A549 (cell line): ENCODE data around the gene ZSWIM9. TPM values are rescaled to one million over a fixed set of nuclear protein-coding genes. Genes with fewer than 3 reads are reported as not detected.
"Not testable (repeated sequence)": the region's sequence is repeated elsewhere in the genome, so short reads cannot be mapped to it uniquely, and the experiment has no call there.

ENCODE experiments used
- ATAC-seq, 2 experiments: fragments of 200-7000 bp in 1 of 2; fragments of >200 bp in 1 of 2; cut with Nextera tagmentation in 1 of 2; cut with Tn5 transposase in 1 of 2; 3 replicates each; pipeline versions ENCODE4 v1.8.0 to v1.9.1; 2018 to 2020; ENCODE audit warnings: mild to moderate bottlenecking in 1 of 2, moderate library complexity in 1 of 2
- CTCF ChIA-PET: fragments of 300-600 bp; sonication (Branson Sonifier 250); formaldehyde crosslinking; extraction: SDS; loops from one replicate; lab custom pipeline; 2021; ENCODE audit warnings: antibody characterized with exemption, inconsistent platforms; lab: Yijun Ruan, JAX
- POLR2A ChIA-PET: fragments of 350-600 bp; formaldehyde crosslinking; extraction: SDS; loops from one replicate; lab custom pipeline; 2021; ENCODE audit warnings: antibody characterized with exemption, inconsistent platforms; lab: Yijun Ruan, JAX
- DNase-seq, 2 experiments: peaks; one replicate each; pipeline versions ENCODE4 v3.0.0 to v3.0.0-alpha.2; 2011 to 2016; ENCODE audit warnings: low read depth in 1 of 2, low spot score in 1 of 2
- FAIRE-seq: peaks from 2 replicates; lab custom pipeline; 2011; peaks lifted over from hg19 to GRCh38; lab: Jason Lieb, UNC
- H3K27ac ChIP-seq, 2 experiments: fragments of >200 bp; sonication (Bioruptor Twin); formaldehyde crosslinking; 3 replicates each; pipeline ENCODE4 v1.5.1; 2016 to 2017
- H3K4me1 ChIP-seq: fragments of >200 bp; sonication (Bioruptor Twin); formaldehyde crosslinking; 3 replicates; pipeline ENCODE4 v1.6.1; 2016
- H3K4me2 ChIP-seq: fragments of >200 bp; sonication (Bioruptor Twin); formaldehyde crosslinking; 3 replicates; pipeline ENCODE4 v1.6.1; 2016
- H3K4me3 ChIP-seq: fragments of >200 bp; sonication (Bioruptor Twin); formaldehyde crosslinking; 3 replicates; pipeline ENCODE4 v1.5.1; 2016
- H3K9me3 ChIP-seq: fragments of >200 bp; sonication (Bioruptor Twin); formaldehyde crosslinking; 3 replicates; pipeline ENCODE4 v1.6.1; 2016
- BHLHE40 ChIP-seq: IDR thresholded peaks from 2 replicates; pipeline ENCODE4 v1.6.1; 2012; ENCODE audit warnings: low read depth, low read length, inconsistent platforms
- CEBPB ChIP-seq, 2 experiments: fragments of >200 bp in 1 of 2; sonication (Bioruptor Twin) in 1 of 2; formaldehyde crosslinking in 1 of 2; IDR thresholded peaks; 2 replicates each; pipeline ENCODE4 v1.6.1; 2012 to 2016
- CHD2 ChIP-seq: fragments of 150-350 bp; IDR thresholded peaks from 2 replicates; pipeline ENCODE4 v1.6.1; 2014; ENCODE audit warnings: low read length; ENCODE audit not compliant: partially characterized antibody
- CTCF ChIP-seq: fragments of >200 bp; sonication (Bioruptor Twin); formaldehyde crosslinking; IDR thresholded peaks from 3 replicates; pipeline ENCODE4 v1.5.1; 2016
- EHF ChIP-seq: fragments of 250-450 bp; sonication (Bioruptor Pico); IDR thresholded peaks from 2 replicates; pipeline ENCODE4 v1.5.0; 2020; ENCODE audit warnings: mild to moderate bottlenecking
- ESRRA ChIP-seq: fragments of 150-350 bp; IDR thresholded peaks from 2 replicates; pipeline ENCODE4 v1.6.1; 2014; ENCODE audit warnings: mild to moderate bottlenecking, low read length, borderline replicate concordance
- FOSB ChIP-seq: fragments of 250-450 bp; sonication (Bioruptor Pico); IDR thresholded peaks from 2 replicates; pipeline ENCODE4 v1.5.0; 2020; ENCODE audit warnings: mild to moderate bottlenecking, moderate library complexity
- FOSL2 ChIP-seq, 2 experiments: fragments of 450-650 bp in 1 of 2; fragments of >200 bp in 1 of 2; sonication (Bioruptor Twin) in 1 of 2; formaldehyde crosslinking; IDR thresholded peaks; 2 replicates each; pipeline versions ENCODE4 v1.5.0 to v1.6.1; 2016 to 2020; ENCODE audit warnings: mild to moderate bottlenecking in 1 of 2, moderate library complexity in 1 of 2
- GATA3 ChIP-seq: IDR thresholded peaks from 2 replicates; pipeline ENCODE4 v1.6.1; 2012; ENCODE audit warnings: borderline replicate concordance
- HMGXB4 ChIP-seq: fragments of 250-450 bp; sonication (Bioruptor Pico); IDR thresholded peaks from 2 replicates; pipeline ENCODE4 v1.5.0; 2021; ENCODE audit warnings: mild to moderate bottlenecking, moderate library complexity, borderline replicate concordance
- KDM1A ChIP-seq: fragments of 200-600 bp; sonication (generic); IDR thresholded peaks from 2 replicates; pipeline ENCODE4 v1.6.1; 2016; ENCODE audit warnings: low read depth, mild to moderate bottlenecking
- KDM5A ChIP-seq: fragments of 200-600 bp; sonication (generic); IDR thresholded peaks from 2 replicates; pipeline ENCODE4 v1.6.1; 2016; ENCODE audit warnings: antibody characterized with exemption, mild to moderate bottlenecking
- MAZ ChIP-seq: fragments of 150-350 bp; IDR thresholded peaks from 2 replicates; pipeline ENCODE4 v1.6.1; 2014; ENCODE audit warnings: antibody characterized with exemption, low read depth, low read length, borderline replicate concordance
- NPAS2 ChIP-seq: fragments of 250-450 bp; sonication (Bioruptor Pico); IDR thresholded peaks from 2 replicates; pipeline ENCODE4 v1.8.0; 2022; ENCODE audit warnings: mild to moderate bottlenecking, moderate library complexity, borderline replicate concordance
- POLR2AphosphoS2 ChIP-seq: conservative IDR thresholded peaks from 2 replicates; pipeline ENCODE4 v1.6.1; 2012; ENCODE audit warnings: low read length, improper control_type of control experiment, inconsistent platforms
- RCOR1 ChIP-seq: fragments of 150-350 bp; IDR thresholded peaks from 2 replicates; pipeline ENCODE4 v1.6.1; 2014; ENCODE audit warnings: antibody characterized with exemption, low read length, low read depth
- RFX5 ChIP-seq: fragments of 450-650 bp; IDR thresholded peaks from 2 replicates; pipeline ENCODE4 v1.7.1; 2014; ENCODE audit warnings: antibody characterized with exemption, mild to moderate bottlenecking, moderate library complexity
- TFCP2L1 ChIP-seq: fragments of 250-450 bp; sonication (Bioruptor Pico); IDR thresholded peaks from 2 replicates; pipeline ENCODE4 v1.5.0; 2021; ENCODE audit warnings: mild to moderate bottlenecking
- ZFP36 ChIP-seq: fragments of 450-650 bp; IDR thresholded peaks from 2 replicates; pipeline ENCODE4 v1.6.1; 2014; ENCODE audit warnings: borderline replicate concordance; ENCODE audit not compliant: partially characterized antibody
- WGBS: methylation state at CpG from one replicate; pipeline ENCODE4 v1.1.6; 2017; ENCODE audit errors: missing lambda C conversion rate; 5-methylcytosine and 5-hydroxymethylcytosine counted together
- polyA plus RNA-seq, 4 experiments: library from polyadenylated mRNA; depleted of rRNA in 3 of 4; stranded (reverse); fragments of >200 nt; fragmentation: RNase III in 1 of 4; extraction: RNeasy Plus Mini Kit Qiagen cat#74134 plus additional on column Dnase treatment in 1 of 4; gene quantifications; 2 replicates in 3 of 4; 3 replicates in 1 of 4; pipeline ENCODE4 v1.2.3, GENCODE V29; 2011 to 2017
- TF ChIP-seq, protein P1 (sequence below): IDR thresholded peaks from 2 replicates; pipeline ENCODE4 v1.6.1; 2012; ENCODE audit warnings: low read depth, borderline replicate concordance

The ZSWIM9 gene
- polyA plus RNA-seq, 2 of the 4 experiments (the other 2 are of a cell fraction): 1.2 to 13.4 TPM

DNA sequence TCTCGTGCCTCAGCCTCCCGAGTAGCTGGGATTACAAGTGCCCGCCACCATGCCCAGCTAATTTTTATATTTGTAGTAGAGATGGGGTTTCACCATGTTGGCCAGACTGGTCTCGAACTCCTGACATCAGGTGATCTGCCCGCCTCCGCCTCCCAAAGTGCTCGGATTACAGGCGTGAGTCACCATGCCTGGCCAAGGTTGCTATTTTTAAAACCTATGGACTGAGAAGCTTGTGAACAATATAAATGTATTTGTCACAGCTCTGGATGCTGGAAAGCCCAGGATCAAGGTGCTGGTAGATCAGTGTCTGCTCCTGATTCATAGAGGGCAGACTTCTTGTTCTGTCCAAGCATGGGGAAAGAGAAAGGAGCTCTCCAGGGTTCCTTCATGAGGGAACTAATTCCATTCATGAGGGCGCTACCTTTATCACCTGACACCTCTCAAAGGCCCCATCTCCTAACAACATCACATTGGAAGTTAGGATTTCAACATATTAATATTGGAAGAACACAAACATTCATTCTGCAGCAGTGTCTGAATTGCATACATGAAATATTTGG is 69.2 kb downstream of the ZSWIM9 start:
- no peak for ATAC-seq
- Histone ChIP-seq H3K27ac (no peak overlapping the region), H3K4me2 (no peak overlapping the region), H3K9me3 (no peaks in the 10 kb centered on the region), H3K4me3 (no peak overlapping the region), H3K4me1 (peaks cover 4% of the 10 kb centered on the region; the same call in 1 of the 3 replicates)
- TF ChIP-seq CHD2 (no peak), CTCF (no peak), ESRRA (no peak), EHF (no peak), MAZ (no peak), FOSB (no peak), KDM5A (no peak), CEBPB (IDR thresholded peaks at IDR 0.05) (no peak), POLR2AphosphoS2 (no peak), BHLHE40 (no peak), FOSL2 (IDR thresholded peaks at IDR 0.05) (no peak), FOSL2 (CRISPR knock-in tag; IDR thresholded peaks at IDR 0.05) (no peak), KDM1A (no peak), RFX5 (no peak), TFCP2L1 (no peak), HMGXB4 (no peak), RCOR1 (no peak), GATA3 (no peak), ZFP36 (no peak), NPAS2 (CRISPR knock-in tag) (no peak)
- TF ChIP-seq, protein P1, sequence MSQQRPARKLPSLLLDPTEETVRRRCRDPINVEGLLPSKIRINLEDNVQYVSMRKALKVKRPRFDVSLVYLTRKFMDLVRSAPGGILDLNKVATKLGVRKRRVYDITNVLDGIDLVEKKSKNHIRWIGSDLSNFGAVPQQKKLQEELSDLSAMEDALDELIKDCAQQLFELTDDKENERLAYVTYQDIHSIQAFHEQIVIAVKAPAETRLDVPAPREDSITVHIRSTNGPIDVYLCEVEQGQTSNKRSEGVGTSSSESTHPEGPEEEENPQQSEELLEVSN: no peak
- FAIRE-seq: no peak
- no peak for DNase-seq
- 91% methylated on average over 9 of the region's 9 CpGs for WGBS
- ChIA-PET CTCF (interaction anchor here (1.3 to 3.6 kb wide), 4 partner anchors 21 to 276 kb away, joined by 3 to 10 read pairs (median 5); no protein-coding TSS in a partner anchor), POLR2A (interaction anchor here (1.4 kb wide), 1 partner anchor 36 kb away, joined by 3 read pairs; no protein-coding TSS in a partner anchor)

GRCh38 chr19:48241771-48242170 is 71.3 kb downstream of the ZSWIM9 start:
- WGBS: 93% methylated on average over 6 of the region's 6 CpGs

More at GRCh38 chr19:48241771-48242170, 71.3 kb downstream of the ZSWIM9 start:
- H3K4me1 ChIP-seq, H3K27ac ChIP-seq, ATAC-seq, CTCF ChIA-PET, FAIRE-seq, H3K4me3 ChIP-seq, H3K4me2 ChIP-seq, DNase-seq, H3K9me3 ChIP-seq, POLR2A ChIA-PET: not testable (repeated sequence)
